ENCODE measurements around the gene ADGRL3.

DNA sequence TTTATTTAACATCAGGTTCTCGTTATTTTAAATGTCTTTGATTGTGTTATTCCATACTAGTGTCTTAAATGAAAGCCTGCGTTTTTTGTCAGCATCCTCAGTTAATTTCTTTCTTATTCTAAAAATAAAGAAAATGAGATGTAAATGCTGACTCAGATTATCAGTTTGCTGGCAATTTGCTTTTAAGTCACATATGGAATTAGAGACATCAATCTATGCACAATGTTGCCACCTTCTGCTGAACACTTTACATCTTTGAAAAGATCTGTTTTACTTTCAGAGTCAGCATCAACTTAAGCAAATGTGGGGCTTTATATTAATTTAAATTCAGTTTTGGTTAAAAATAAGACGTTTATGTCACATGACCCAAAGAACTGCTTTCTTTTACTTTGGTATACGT is 99.2 kb downstream of the ADGRL3 start:
- TF ChIP-seq, protein P1, sequence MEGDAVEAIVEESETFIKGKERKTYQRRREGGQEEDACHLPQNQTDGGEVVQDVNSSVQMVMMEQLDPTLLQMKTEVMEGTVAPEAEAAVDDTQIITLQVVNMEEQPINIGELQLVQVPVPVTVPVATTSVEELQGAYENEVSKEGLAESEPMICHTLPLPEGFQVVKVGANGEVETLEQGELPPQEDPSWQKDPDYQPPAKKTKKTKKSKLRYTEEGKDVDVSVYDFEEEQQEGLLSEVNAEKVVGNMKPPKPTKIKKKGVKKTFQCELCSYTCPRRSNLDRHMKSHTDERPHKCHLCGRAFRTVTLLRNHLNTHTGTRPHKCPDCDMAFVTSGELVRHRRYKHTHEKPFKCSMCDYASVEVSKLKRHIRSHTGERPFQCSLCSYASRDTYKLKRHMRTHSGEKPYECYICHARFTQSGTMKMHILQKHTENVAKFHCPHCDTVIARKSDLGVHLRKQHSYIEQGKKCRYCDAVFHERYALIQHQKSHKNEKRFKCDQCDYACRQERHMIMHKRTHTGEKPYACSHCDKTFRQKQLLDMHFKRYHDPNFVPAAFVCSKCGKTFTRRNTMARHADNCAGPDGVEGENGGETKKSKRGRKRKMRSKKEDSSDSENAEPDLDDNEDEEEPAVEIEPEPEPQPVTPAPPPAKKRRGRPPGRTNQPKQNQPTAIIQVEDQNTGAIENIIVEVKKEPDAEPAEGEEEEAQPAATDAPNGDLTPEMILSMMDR (IDR thresholded peaks at IDR 0.05): no peak
- no peak for TF ChIP-seq POLR2A (IDR thresholded peaks at IDR 0.05)
